GF-D8 (cell line): ENCODE data around the gene ZNF846.
A peak's percentile ranks its signal among the peaks of the same experiment; 100 is the strongest.
"Not testable (repeated sequence)": the region's sequence is repeated elsewhere in the genome, so short reads cannot be mapped to it uniquely, and the experiment has no call there.

Experiments
- DNase-seq: peaks from one replicate; lab custom pipeline; 2025; lab: John Stamatoyannopoulos, UW

The ZNF846 gene

GRCh38 chr19:9768175-9769112 lies at the start of gene ZNF846:
TSS of gene ZNF846 (minus strand) at chr19:9768738. CDS start at chr19:9764950, 3,788 bp downstream.
- DNase-seq, result peak; percentile 91

GRCh38 chr19:9818175-9818733 lies 49.7 kb upstream of the ZNF846 start:
- DNase-seq, result no peak

- DNase-seq, result no peak
Observed at GRCh38 chr19:9811139-9811538, 42.6 kb upstream of the ZNF846 start.

- DNase-seq, result no peak
Observed at GRCh38 chr19:9808855-9809824, 40.6 kb upstream of the ZNF846 start.

- DNase-seq, result no peak
Observed at GRCh38 chr19:9806803-9807202, 38.3 kb upstream of the ZNF846 start.

- DNase-seq, result no peak
Observed at GRCh38 chr19:9801976-9802375, 33.4 kb upstream of the ZNF846 start.

GRCh38 chr19:9799162-9799561 lies 30.6 kb upstream of the ZNF846 start:
- no peak for DNase-seq

GRCh38 chr19:9797871-9798270 lies 29.3 kb upstream of the ZNF846 start:
- no peak for DNase-seq

- DNase-seq, result peak; percentile 84
Observed at GRCh38 chr19:9796113-9796773, 27.7 kb upstream of the ZNF846 start.

- DNase-seq, result no peak
Observed at GRCh38 chr19:9793071-9793591, 24.6 kb upstream of the ZNF846 start.

GRCh38 chr19:9792206-9793070 lies 23.9 kb upstream of the ZNF846 start:
- DNase-seq, result no peak

GRCh38 chr19:9791552-9792205 lies 23.1 kb upstream of the ZNF846 start:
- DNase-seq, result no peak

- not testable (repeated sequence) for DNase-seq
Observed at GRCh38 chr19:9791073-9791367, 22.5 kb upstream of the ZNF846 start.

- not testable (repeated sequence) for DNase-seq
Observed at GRCh38 chr19:9789579-9789978, 21.0 kb upstream of the ZNF846 start.

- DNase-seq, result no peak
Observed at GRCh38 chr19:9789066-9789465, 20.5 kb upstream of the ZNF846 start.

- not testable (repeated sequence) for DNase-seq
Observed at GRCh38 chr19:9788604-9789003, 20.1 kb upstream of the ZNF846 start.

- no peak for DNase-seq
Observed at GRCh38 chr19:9786819-9787218, 18.3 kb upstream of the ZNF846 start.

GRCh38 chr19:9786342-9786741 lies 17.8 kb upstream of the ZNF846 start:
- DNase-seq, result no peak

- no peak for DNase-seq
Observed at GRCh38 chr19:9785367-9786331, 17.1 kb upstream of the ZNF846 start.
